ENCODE measurements around the gene COMMD1.
"Not testable (repeated sequence)": the region's sequence is repeated elsewhere in the genome, so short reads cannot be mapped to it uniquely, and the experiment has no call there.

COMMD1 gene

GRCh38 chr2:61948661-61949457 lies 43.4 kb downstream of the COMMD1 start:
- no peak overlapping the region for H3K9ac ChIP-seq (ENCODE audit: insufficient read length, low read depth)
- H3K4me1 ChIP-seq (ENCODE audit: insufficient read depth, insufficient read length): no peaks in the 10 kb centered on the region
- no peak overlapping the region for H3K4me3 ChIP-seq (ENCODE audit: insufficient read length, low read depth)
- H3K9me3 ChIP-seq (ENCODE audit: insufficient read depth, low read length): peaks cover 9% of the 10 kb centered on the region; the same call in 1 of the 2 replicates
- no peaks in the 10 kb centered on the region for H3K27me3 ChIP-seq (ENCODE audit: insufficient read depth, insufficient read length)
- DNase-seq (ENCODE audit: low read depth, low spot score): no peak
- TF ChIP-seq SUZ12 (IDR thresholded peaks at IDR 0.05; ENCODE audit: extremely low read depth, insufficient read depth, insufficient read length) (no peak), YY1 (IDR thresholded peaks at IDR 0.05; ENCODE audit: insufficient read depth, insufficient read length) (no peak), ZNF274 (IDR thresholded peaks at IDR 0.05; ENCODE audit: low read depth, low read length) (no peak)
- no peaks in the 10 kb centered on the region for H3K36me3 ChIP-seq (ENCODE audit: insufficient read depth, insufficient read length, low read length)

GRCh38 chr2:61949458-61949713 lies 43.9 kb downstream of the COMMD1 start:
- DNase-seq (ENCODE audit: low read depth, low spot score): no peak

DNA sequence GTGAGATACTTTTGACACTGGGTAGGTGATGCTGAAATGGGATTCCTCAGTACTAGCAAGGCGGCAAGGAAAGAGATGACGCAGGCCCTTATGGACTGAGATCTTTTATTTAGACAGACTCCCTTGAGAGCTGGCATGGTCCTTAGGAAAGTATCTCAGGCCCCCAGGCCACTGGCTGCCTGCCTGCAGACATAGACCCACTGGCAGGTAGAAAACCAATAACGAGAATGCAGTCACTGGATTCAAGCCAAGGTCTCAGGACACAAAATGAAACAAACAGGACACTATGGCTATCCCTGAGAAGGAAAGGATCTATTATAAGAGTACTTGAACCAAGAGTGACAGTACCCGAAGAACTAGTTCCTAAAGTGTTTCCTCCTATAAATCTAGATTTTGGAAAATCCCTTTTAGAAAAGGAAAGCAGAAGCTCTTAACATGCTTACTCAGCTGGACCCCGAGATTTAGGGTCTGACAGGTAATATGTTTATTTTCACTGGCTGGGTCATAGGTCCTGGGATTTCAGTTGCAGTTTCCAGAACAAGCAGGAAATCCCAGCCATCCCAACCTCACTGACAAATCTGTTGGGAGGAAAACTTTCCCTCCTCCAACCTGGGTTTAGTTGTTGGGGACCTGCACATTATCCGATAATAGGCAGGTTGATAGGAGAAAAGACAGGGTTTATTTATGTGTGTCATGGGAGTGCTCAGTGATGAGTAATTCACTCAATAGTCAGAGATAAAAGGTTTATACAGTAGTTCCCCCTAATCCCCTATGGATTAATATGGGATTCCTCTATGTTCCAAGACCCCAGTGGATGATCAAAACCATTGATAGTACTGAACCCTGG lies 44.5 kb downstream of the COMMD1 start:
- Histone ChIP-seq H3K4me1 (ENCODE audit: insufficient read depth, insufficient read length) (no peaks in the 10 kb centered on the region), H3K36me3 (ENCODE audit: insufficient read depth, insufficient read length, low read length) (no peaks in the 10 kb centered on the region), H3K4me3 (ENCODE audit: insufficient read length, low read depth) (no peak overlapping the region), H3K27me3 (ENCODE audit: insufficient read depth, insufficient read length) (no peaks in the 10 kb centered on the region), H3K9ac (ENCODE audit: insufficient read length, low read depth) (no peak overlapping the region), H3K9me3 (ENCODE audit: insufficient read depth, low read length) (peaks cover 9% of the 10 kb centered on the region; the same call in 1 of the 2 replicates)
- no peak for DNase-seq (ENCODE audit: low read depth, low spot score)
- TF ChIP-seq SUZ12 (IDR thresholded peaks at IDR 0.05; ENCODE audit: extremely low read depth, insufficient read depth, insufficient read length) (no peak), ZNF274 (IDR thresholded peaks at IDR 0.05; ENCODE audit: low read depth, low read length) (no peak), YY1 (IDR thresholded peaks at IDR 0.05; ENCODE audit: insufficient read depth, insufficient read length) (no peak)

More at GRCh38 chr2:61949458-61949713, 43.9 kb downstream of the COMMD1 start:
- no peaks in the 10 kb centered on the region for H3K27me3 ChIP-seq (ENCODE audit: insufficient read depth, insufficient read length)
- no peak overlapping the region for H3K9ac ChIP-seq (ENCODE audit: insufficient read length, low read depth)
- H3K4me3 ChIP-seq (ENCODE audit: insufficient read length, low read depth): no peak overlapping the region
- H3K9me3 ChIP-seq (ENCODE audit: insufficient read depth, low read length): peaks cover 9% of the 10 kb centered on the region; the same call in 1 of the 2 replicates
- TF ChIP-seq ZNF274 (IDR thresholded peaks at IDR 0.05; ENCODE audit: low read depth, low read length) (no peak), YY1 (IDR thresholded peaks at IDR 0.05; ENCODE audit: insufficient read depth, insufficient read length) (no peak), SUZ12 (IDR thresholded peaks at IDR 0.05; ENCODE audit: extremely low read depth, insufficient read depth, insufficient read length) (no peak)
- H3K4me1 ChIP-seq (ENCODE audit: insufficient read depth, insufficient read length): no peaks in the 10 kb centered on the region
- no peaks in the 10 kb centered on the region for H3K36me3 ChIP-seq (ENCODE audit: insufficient read depth, insufficient read length, low read length)

- H3K9ac ChIP-seq (ENCODE audit: insufficient read length, low read depth): no peak overlapping the region
- no peak for TF ChIP-seq ZNF274 (IDR thresholded peaks at IDR 0.05; ENCODE audit: low read depth, low read length)
- TF ChIP-seq SUZ12 (IDR thresholded peaks at IDR 0.05; ENCODE audit: extremely low read depth, insufficient read depth, insufficient read length): no peak
- no peak for TF ChIP-seq YY1 (IDR thresholded peaks at IDR 0.05; ENCODE audit: insufficient read depth, insufficient read length)
- no peaks in the 10 kb centered on the region for H3K36me3 ChIP-seq (ENCODE audit: insufficient read depth, insufficient read length, low read length)
- H3K4me1 ChIP-seq (ENCODE audit: insufficient read depth, insufficient read length): no peaks in the 10 kb centered on the region
- no peak for DNase-seq (ENCODE audit: low read depth, low spot score)
- H3K9me3 ChIP-seq (ENCODE audit: insufficient read depth, low read length): peaks cover 9% of the 10 kb centered on the region; the same call in 1 of the 2 replicates
- H3K4me3 ChIP-seq (ENCODE audit: insufficient read length, low read depth): no peak overlapping the region
- H3K27me3 ChIP-seq (ENCODE audit: insufficient read depth, insufficient read length): no peaks in the 10 kb centered on the region
Measured at GRCh38 chr2:61950571-61951315, 45.3 kb downstream of the COMMD1 start.

GRCh38 chr2:61951881-61952280 lies 46.4 kb downstream of the COMMD1 start:
- TF ChIP-seq YY1 (IDR thresholded peaks at IDR 0.05; ENCODE audit: insufficient read depth, insufficient read length) (no peak), ZNF274 (IDR thresholded peaks at IDR 0.05; ENCODE audit: low read depth, low read length) (no peak), SUZ12 (IDR thresholded peaks at IDR 0.05; ENCODE audit: extremely low read depth, insufficient read depth, insufficient read length) (no peak)
- H3K4me1 ChIP-seq (ENCODE audit: insufficient read depth, insufficient read length): no peaks in the 10 kb centered on the region
- no peak for DNase-seq (ENCODE audit: low read depth, low spot score)
- H3K9me3 ChIP-seq (ENCODE audit: insufficient read depth, low read length): peaks cover 9% of the 10 kb centered on the region; the same call in 1 of the 2 replicates
- no peaks in the 10 kb centered on the region for H3K36me3 ChIP-seq (ENCODE audit: insufficient read depth, insufficient read length, low read length)
- no peak overlapping the region for H3K9ac ChIP-seq (ENCODE audit: insufficient read length, low read depth)
- H3K4me3 ChIP-seq (ENCODE audit: insufficient read length, low read depth): no peak overlapping the region
- H3K27me3 ChIP-seq (ENCODE audit: insufficient read depth, insufficient read length): no peaks in the 10 kb centered on the region

DNA sequence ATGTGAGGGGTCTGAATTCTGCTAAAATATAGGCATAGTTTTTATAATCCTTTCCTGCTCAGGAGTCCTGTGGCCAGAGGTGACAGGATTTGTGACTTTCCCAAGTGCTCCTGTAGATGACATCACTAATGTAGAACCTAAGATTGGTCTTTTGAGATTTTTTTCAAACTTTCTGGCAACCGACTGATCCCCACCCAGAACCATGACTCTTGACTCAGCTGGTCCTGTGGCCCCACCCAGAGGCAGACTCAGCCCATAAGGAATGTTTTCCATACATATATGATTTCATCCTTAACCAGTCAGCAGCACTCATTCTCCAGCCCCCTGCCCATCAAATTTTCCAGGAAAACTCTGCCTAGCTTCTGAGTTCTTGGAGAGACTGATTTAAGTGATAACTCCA lies 46.8 kb downstream of the COMMD1 start:
- no peak for DNase-seq (ENCODE audit: low read depth, low spot score)
- Histone ChIP-seq H3K36me3 (ENCODE audit: insufficient read depth, insufficient read length, low read length) (no peaks in the 10 kb centered on the region), H3K27me3 (ENCODE audit: insufficient read depth, insufficient read length) (no peaks in the 10 kb centered on the region), H3K9ac (ENCODE audit: insufficient read length, low read depth) (no peak overlapping the region), H3K9me3 (ENCODE audit: insufficient read depth, low read length) (peaks cover 9% of the 10 kb centered on the region; the same call in 1 of the 2 replicates), H3K4me3 (ENCODE audit: insufficient read length, low read depth) (no peak overlapping the region), H3K4me1 (ENCODE audit: insufficient read depth, insufficient read length) (no peaks in the 10 kb centered on the region)
- TF ChIP-seq YY1 (IDR thresholded peaks at IDR 0.05; ENCODE audit: insufficient read depth, insufficient read length): no peak
- TF ChIP-seq SUZ12 (IDR thresholded peaks at IDR 0.05; ENCODE audit: extremely low read depth, insufficient read depth, insufficient read length): no peak

- not testable (repeated sequence) for H3K4me1 ChIP-seq (ENCODE audit: insufficient read depth, insufficient read length); DNase-seq (ENCODE audit: low read depth, low spot score); H3K4me3 ChIP-seq (ENCODE audit: insufficient read length, low read depth); H3K9ac ChIP-seq (ENCODE audit: insufficient read length, low read depth); H3K27me3 ChIP-seq (ENCODE audit: insufficient read depth, insufficient read length); H3K36me3 ChIP-seq (ENCODE audit: insufficient read depth, insufficient read length, low read length)
- peaks cover 16% of the 10 kb centered on the region for H3K9me3 ChIP-seq (ENCODE audit: insufficient read depth, low read length)
Measured at GRCh38 chr2:61954856-61955255, 49.4 kb downstream of the COMMD1 start.

Data from NT2/D1 (cell line).